ENCODE measurements around the gene CCDC149.

DNA sequence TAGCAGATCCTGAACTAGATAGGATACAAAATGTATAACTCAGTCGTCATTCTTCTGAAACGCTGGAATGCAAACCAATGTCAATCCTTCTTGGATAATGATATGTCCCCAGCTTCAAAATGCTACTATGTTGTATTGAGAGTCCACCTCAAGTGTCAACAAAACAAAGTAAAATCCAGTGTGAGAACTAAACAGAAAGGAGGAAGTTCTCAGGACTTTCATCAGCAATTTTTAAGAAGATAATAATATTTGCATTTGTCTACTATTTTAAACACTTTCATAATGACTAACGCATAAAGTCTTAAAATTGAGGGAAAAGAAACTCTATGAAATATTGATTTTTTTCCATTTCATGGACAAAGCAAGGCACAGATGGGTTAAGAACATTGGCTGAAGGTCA lies 81.2 kb downstream of the CCDC149 start:
- TF ChIP-seq, protein P1, sequence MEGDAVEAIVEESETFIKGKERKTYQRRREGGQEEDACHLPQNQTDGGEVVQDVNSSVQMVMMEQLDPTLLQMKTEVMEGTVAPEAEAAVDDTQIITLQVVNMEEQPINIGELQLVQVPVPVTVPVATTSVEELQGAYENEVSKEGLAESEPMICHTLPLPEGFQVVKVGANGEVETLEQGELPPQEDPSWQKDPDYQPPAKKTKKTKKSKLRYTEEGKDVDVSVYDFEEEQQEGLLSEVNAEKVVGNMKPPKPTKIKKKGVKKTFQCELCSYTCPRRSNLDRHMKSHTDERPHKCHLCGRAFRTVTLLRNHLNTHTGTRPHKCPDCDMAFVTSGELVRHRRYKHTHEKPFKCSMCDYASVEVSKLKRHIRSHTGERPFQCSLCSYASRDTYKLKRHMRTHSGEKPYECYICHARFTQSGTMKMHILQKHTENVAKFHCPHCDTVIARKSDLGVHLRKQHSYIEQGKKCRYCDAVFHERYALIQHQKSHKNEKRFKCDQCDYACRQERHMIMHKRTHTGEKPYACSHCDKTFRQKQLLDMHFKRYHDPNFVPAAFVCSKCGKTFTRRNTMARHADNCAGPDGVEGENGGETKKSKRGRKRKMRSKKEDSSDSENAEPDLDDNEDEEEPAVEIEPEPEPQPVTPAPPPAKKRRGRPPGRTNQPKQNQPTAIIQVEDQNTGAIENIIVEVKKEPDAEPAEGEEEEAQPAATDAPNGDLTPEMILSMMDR (CRISPR knock-in tag; IDR thresholded peaks at IDR 0.05): no peak
- TF ChIP-seq ZNF879 (CRISPR knock-in tag; IDR thresholded peaks at IDR 0.05): no peak
- no peak for TF ChIP-seq ZNF644 (CRISPR knock-in tag; IDR thresholded peaks at IDR 0.05; ENCODE audit: low read depth)

Data from HepG2 (cell line).